Testis (tissue), 3 donors: Measurements from ENCODE around the gene OSBPL9. TPM values are rescaled to one million over a fixed set of nuclear protein-coding genes. Genes with fewer than 3 reads are reported as not detected.

Experiments
- DNase-seq: peaks from one replicate; pipeline ENCODE4 v3.0.0-alpha.2; 2019
- H3K27ac ChIP-seq, 2 donors: fragments of 200-600 bp; sonication (generic); one replicate each; pipeline ENCODE4 v1.5.1; 2019
- H3K27me3 ChIP-seq: fragments of 200-600 bp; sonication (generic); one replicate; pipeline ENCODE4 v1.5.1; 2019
- H3K36me3 ChIP-seq: fragments of 200-600 bp; sonication (generic); one replicate; pipeline ENCODE4 v1.5.1; 2017; ENCODE audit warnings: low read depth; ENCODE audit errors: missing control alignments
- H3K4me1 ChIP-seq: fragments of 200-600 bp; sonication (generic); one replicate; pipeline ENCODE4 v1.5.1; 2019
- H3K4me3 ChIP-seq, 2 donors: fragments of 200-600 bp; sonication (generic); one replicate each; pipeline ENCODE4 v1.5.1; 2017 to 2019
- H3K9me3 ChIP-seq: fragments of 200-600 bp; sonication (generic); one replicate; pipeline ENCODE4 v1.5.1; 2017
- CTCF ChIP-seq, 3 experiments: fragments of 450-650 bp in 2 of 3; fragments of 200-600 bp in 1 of 3; sonication (generic) in 1 of 3; IDR thresholded peaks; one replicate each; pipeline ENCODE4 v1.5.1; 2016 to 2019; ENCODE audit warnings: antibody characterized with exemption in 3 of 3, mild to moderate bottlenecking in 2 of 3, moderate library complexity in 1 of 3
- POLR2A ChIP-seq: fragments of 450-650 bp; IDR thresholded peaks from one replicate; pipeline ENCODE4 v1.6.1; 2017; ENCODE audit warnings: antibody characterized with exemption, mild to moderate bottlenecking, moderate library complexity
- WGBS, 2 donors: methylation state at CpG; one replicate each; pipeline ENCODE4 v1.1.5; 2018; 5-methylcytosine and 5-hydroxymethylcytosine counted together
- intact Hi-C: fragments of 100-400 bp; cut with DNase I; formaldehyde crosslinking; loops from one replicate; pipeline ENCODE4 v1.15.1; 2023; ENCODE audit warnings: low total_unique reads
- polyA plus RNA-seq: library from polyadenylated mRNA; stranded (reverse); fragments of 350-450 nt; fragmentation: Illumina TruSeq; extraction: RNeasy Lipid Tissue Mini Kit (QIAGEN cat#74804); gene quantifications from one replicate; pipeline ENCODE4 v1.2.3, GENCODE V29; 2014; ENCODE audit warnings: low read depth, low replicate concordance; ENCODE audit not compliant: insufficient read depth
- total RNA-seq, 2 donors: library from RNA; depleted of rRNA; stranded (reverse); fragments of >200 nt; gene quantifications; one replicate each; pipeline ENCODE4 v1.2.3, GENCODE V29; 2016

OSBPL9 gene
- total and polyA plus RNA-seq, 3 donors from 2014 or later = 59.3 to 160 (median 117) TPM

- no peak for DNase-seq
- no peaks in the 10 kb centered on the region for H3K9me3 ChIP-seq
- intact Hi-C loops = no loop called here
- peak overlapping the region in 1 of 2 donors; percentile 60 for H3K27ac ChIP-seq
- no peaks in the 10 kb centered on the region for H3K27me3 ChIP-seq
- no peak overlapping the region for H3K4me3 ChIP-seq
- no peaks in the 10 kb centered on the region for H3K36me3 ChIP-seq
- TF ChIP-seq CTCF (IDR thresholded peaks at IDR 0.05) = no peak
- no peak for TF ChIP-seq POLR2A
- WGBS, 2 donors = 46 to 55% methylated on average over 7 of the region's 7 CpGs
- peaks cover 49% of the 10 kb centered on the region for H3K4me1 ChIP-seq
Measured at GRCh38 chr1:51733793-51734522, 117.1 kb downstream of the OSBPL9 start.

- H3K4me1 ChIP-seq = peaks cover 45% of the 10 kb centered on the region
- TF ChIP-seq POLR2A = no peak
- no peak for TF ChIP-seq CTCF (IDR thresholded peaks at IDR 0.05)
- H3K4me3 ChIP-seq = no peak overlapping the region
- no peaks in the 10 kb centered on the region for H3K9me3 ChIP-seq
- DNase-seq = no peak
- intact Hi-C loops = no loop called here
- no peaks in the 10 kb centered on the region for H3K36me3 ChIP-seq
- peak overlapping the region in 1 of 2 donors; percentile 60 for H3K27ac ChIP-seq
- no peaks in the 10 kb centered on the region for H3K27me3 ChIP-seq
- 45 to 55% methylated on average over 7 of the region's 7 CpGs for WGBS, 2 donors
Measured at GRCh38 chr1:51734896-51735745, 118.2 kb downstream of the OSBPL9 start.

- no peaks in the 10 kb centered on the region for H3K9me3 ChIP-seq
- no peaks in the 10 kb centered on the region for H3K27me3 ChIP-seq
- 59 to 70% methylated on average over 5 of the region's 5 CpGs for WGBS, 2 donors
- no peak overlapping the region for H3K4me3 ChIP-seq
- no peak for DNase-seq
- TF ChIP-seq POLR2A (no peak), CTCF (IDR thresholded peaks at IDR 0.05) (no peak)
- no peak overlapping the region for H3K27ac ChIP-seq
- H3K36me3 ChIP-seq = no peaks in the 10 kb centered on the region
- peaks cover 45% of the 10 kb centered on the region for H3K4me1 ChIP-seq
- intact Hi-C loops = no loop called here
Measured at GRCh38 chr1:51735746-51736254, 118.9 kb downstream of the OSBPL9 start.

- H3K4me1 ChIP-seq = peaks cover 45% of the 10 kb centered on the region
- no peak for DNase-seq
- intact Hi-C loops = no loop called here
Measured at GRCh38 chr1:51736702-51737101, 119.8 kb downstream of the OSBPL9 start.

More at GRCh38 chr1:51736702-51737101, 119.8 kb downstream of the OSBPL9 start:
- H3K9me3 ChIP-seq = no peaks in the 10 kb centered on the region
- no peaks in the 10 kb centered on the region for H3K27me3 ChIP-seq
- H3K36me3 ChIP-seq = no peaks in the 10 kb centered on the region
- no peak overlapping the region for H3K27ac ChIP-seq
- TF ChIP-seq CTCF (IDR thresholded peaks at IDR 0.05) (no peak), POLR2A (no peak)
- no peak overlapping the region for H3K4me3 ChIP-seq
